K562 (cell line): ENCODE data around the gene MYL12A. TPM values are rescaled to one million over a fixed set of nuclear protein-coding genes. Genes with fewer than 3 reads are reported as not detected.

ENCODE experiments used
- CBX1 ChIP-seq: sonication (generic); IDR thresholded peaks from 2 replicates; pipeline ENCODE4 v1.6.1; 2016; ENCODE audit warnings: antibody characterized with exemption, low read depth, mild to moderate bottlenecking
- GATAD2A ChIP-seq: fragments of 450-650 bp; IDR thresholded peaks from 2 replicates; pipeline ENCODE4 v1.6.1; 2017
- NEUROD1 ChIP-seq: fragments of 150-350 bp; IDR thresholded peaks from 2 replicates; pipeline ENCODE4 v1.6.1; 2014; ENCODE audit warnings: borderline replicate concordance, low read length, low read depth; ENCODE audit not compliant: partially characterized antibody
- POLR2A ChIP-seq: fragments of 450-650 bp; conservative IDR thresholded peaks from 2 replicates; pipeline ENCODE4 v1.6.1; 2016
- POLR2AphosphoS2 ChIP-seq: IDR thresholded peaks from 2 replicates; pipeline ENCODE4 v1.6.1; 2012; ENCODE audit warnings: low read length, improper control_type of control experiment
- POLR2G ChIP-seq: fragments of 200-400 bp; formaldehyde crosslinking; IDR thresholded peaks from 2 replicates; pipeline ENCODE4 v1.6.1; 2017; ENCODE audit warnings: low read depth, mild to moderate bottlenecking, antibody characterized with exemption, low read length, moderate library complexity
- RCOR1 ChIP-seq, 2 experiments: IDR thresholded peaks; 2 replicates each; pipeline ENCODE4 v1.6.1; 2012; ENCODE audit warnings: low read depth in 2 of 2, low read length in 2 of 2, borderline replicate concordance in 1 of 2, improper control_type of control experiment in 1 of 2
- STAG1 ChIP-seq: sonication (generic); formaldehyde crosslinking; IDR thresholded peaks from 2 replicates; pipeline ENCODE4 v1.5.0; 2020; ENCODE audit warnings: missing genetic modification reagents, borderline replicate concordance
- SUPT5H ChIP-seq: fragments of 450-650 bp; IDR thresholded peaks from 2 replicates; pipeline ENCODE4 v1.6.1; 2016
- TEAD2 ChIP-seq: fragments of 450-650 bp; IDR thresholded peaks from 2 replicates; pipeline ENCODE4 v1.6.1; 2016; ENCODE audit warnings: missing genetic modification characterization, control low read depth, missing compliant biosample characterization
- ZFP30 ChIP-seq: fragments of 250-450 bp; sonication (Bioruptor Pico); IDR thresholded peaks from 2 replicates; pipeline ENCODE4 v1.8.0; 2022; ENCODE audit warnings: moderate library complexity, mild to moderate bottlenecking, inconsistent platforms, borderline replicate concordance
- ZNF134 ChIP-seq: fragments of 250-450 bp; sonication (Bioruptor Pico); conservative IDR thresholded peaks from 2 replicates; pipeline ENCODE4 v1.4.0; 2020
- polyA plus RNA-seq, 8 experiments: library from polyadenylated mRNA; depleted of rRNA in 4 of 8; stranded (reverse) in 5 of 8; unstranded in 3 of 8; fragments of >200 nt; fragmentation: Nextera tagmentation in 2 of 8; fragmentation: Illumina TruSeq in 1 of 8; extraction: Ambion mirVana in 2 of 8; extraction: Trizol in 1 of 8; gene quantifications; 2 replicates each; pipeline versions ENCODE4 v1.2.1 to v1.2.3, GENCODE V29; 2011 to 2014; ENCODE audit warnings: inconsistent platforms in 1 of 8, missing spikeins in 1 of 8
- total RNA-seq, 7 experiments: library from RNA; depleted of rRNA in 6 of 7; stranded (reverse); fragments of >200 nt in 6 of 7; fragmentation: Illumina TruSeq in 2 of 7; extraction: Trizol in 2 of 7; gene quantifications; 2 replicates each; pipeline versions ENCODE4 v1.2.1 to v1.2.3, GENCODE V29; 2011 to 2021; ENCODE audit warnings: low replicate concordance in 1 of 7
- TF ChIP-seq, protein P1 (sequence below), 2 experiments: fragments of 150-350 bp in 1 of 2; IDR thresholded peaks; 2 replicates each; pipeline ENCODE4 v1.6.1; 2012 to 2016; ENCODE audit warnings: low read depth in 2 of 2, low read length in 2 of 2, mild to moderate bottlenecking in 1 of 2, moderate library complexity in 1 of 2
- TF ChIP-seq, protein P2 (sequence below): sonication (generic); formaldehyde crosslinking; IDR thresholded peaks from 2 replicates; pipeline ENCODE4 v1.8.0; 2023; ENCODE audit warnings: missing genetic modification reagents, mild to moderate bottlenecking, borderline replicate concordance
- TF ChIP-seq, protein P3 (sequence below): fragments of 450-650 bp; formaldehyde crosslinking; IDR thresholded peaks from 2 replicates; pipeline ENCODE4 v1.4.0; 2022; ENCODE audit warnings: missing genetic modification characterization

The MYL12A gene
- total and polyA plus RNA-seq, 9 of the 15 experiments (the other 6 are each of a cell fraction or from before 2014, with no cell fraction given) = 308 to 1,031 (median 559) TPM

DNA sequence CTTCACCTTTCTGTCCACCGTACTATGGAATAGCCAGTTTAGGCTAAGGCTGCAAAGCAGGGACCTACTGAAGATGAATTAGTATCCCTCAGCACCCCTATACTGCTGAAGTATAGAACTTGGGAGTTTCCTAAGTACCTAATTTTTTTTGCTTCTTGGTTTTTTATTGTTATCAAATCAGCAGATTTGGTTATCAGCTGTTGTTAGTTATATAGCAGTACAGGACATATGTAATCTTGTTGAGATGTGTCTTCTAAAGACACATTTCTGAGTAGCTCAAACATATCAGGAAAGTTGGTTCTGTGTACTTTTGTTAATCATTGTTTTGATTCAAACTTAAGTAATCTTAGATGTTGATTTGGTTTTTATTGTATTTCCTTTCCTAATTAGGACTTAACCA lies 5.2 kb downstream of the MYL12A start (continued):
- TF ChIP-seq, protein P1, sequence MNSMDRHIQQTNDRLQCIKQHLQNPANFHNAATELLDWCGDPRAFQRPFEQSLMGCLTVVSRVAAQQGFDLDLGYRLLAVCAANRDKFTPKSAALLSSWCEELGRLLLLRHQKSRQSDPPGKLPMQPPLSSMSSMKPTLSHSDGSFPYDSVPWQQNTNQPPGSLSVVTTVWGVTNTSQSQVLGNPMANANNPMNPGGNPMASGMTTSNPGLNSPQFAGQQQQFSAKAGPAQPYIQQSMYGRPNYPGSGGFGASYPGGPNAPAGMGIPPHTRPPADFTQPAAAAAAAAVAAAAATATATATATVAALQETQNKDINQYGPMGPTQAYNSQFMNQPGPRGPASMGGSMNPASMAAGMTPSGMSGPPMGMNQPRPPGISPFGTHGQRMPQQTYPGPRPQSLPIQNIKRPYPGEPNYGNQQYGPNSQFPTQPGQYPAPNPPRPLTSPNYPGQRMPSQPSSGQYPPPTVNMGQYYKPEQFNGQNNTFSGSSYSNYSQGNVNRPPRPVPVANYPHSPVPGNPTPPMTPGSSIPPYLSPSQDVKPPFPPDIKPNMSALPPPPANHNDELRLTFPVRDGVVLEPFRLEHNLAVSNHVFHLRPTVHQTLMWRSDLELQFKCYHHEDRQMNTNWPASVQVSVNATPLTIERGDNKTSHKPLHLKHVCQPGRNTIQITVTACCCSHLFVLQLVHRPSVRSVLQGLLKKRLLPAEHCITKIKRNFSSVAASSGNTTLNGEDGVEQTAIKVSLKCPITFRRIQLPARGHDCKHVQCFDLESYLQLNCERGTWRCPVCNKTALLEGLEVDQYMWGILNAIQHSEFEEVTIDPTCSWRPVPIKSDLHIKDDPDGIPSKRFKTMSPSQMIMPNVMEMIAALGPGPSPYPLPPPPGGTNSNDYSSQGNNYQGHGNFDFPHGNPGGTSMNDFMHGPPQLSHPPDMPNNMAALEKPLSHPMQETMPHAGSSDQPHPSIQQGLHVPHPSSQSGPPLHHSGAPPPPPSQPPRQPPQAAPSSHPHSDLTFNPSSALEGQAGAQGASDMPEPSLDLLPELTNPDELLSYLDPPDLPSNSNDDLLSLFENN (IDR thresholded peaks at IDR 0.05; ENCODE audit: low read depth in 2 of 2, low read length in 2 of 2) = no peak
- no peak for TF ChIP-seq RCOR1 (IDR thresholded peaks at IDR 0.05; ENCODE audit: borderline replicate concordance in 1 of 2, low read depth in 2 of 2, low read length in 2 of 2)
- no peak for TF ChIP-seq ZFP30 (CRISPR knock-in tag)
- TF ChIP-seq STAG1 (CRISPR knock-in tag) = no peak
- TF ChIP-seq ZNF134 = no peak
- TF ChIP-seq CBX1 = no peak
- TF ChIP-seq POLR2G = no peak
- TF ChIP-seq, protein P2, sequence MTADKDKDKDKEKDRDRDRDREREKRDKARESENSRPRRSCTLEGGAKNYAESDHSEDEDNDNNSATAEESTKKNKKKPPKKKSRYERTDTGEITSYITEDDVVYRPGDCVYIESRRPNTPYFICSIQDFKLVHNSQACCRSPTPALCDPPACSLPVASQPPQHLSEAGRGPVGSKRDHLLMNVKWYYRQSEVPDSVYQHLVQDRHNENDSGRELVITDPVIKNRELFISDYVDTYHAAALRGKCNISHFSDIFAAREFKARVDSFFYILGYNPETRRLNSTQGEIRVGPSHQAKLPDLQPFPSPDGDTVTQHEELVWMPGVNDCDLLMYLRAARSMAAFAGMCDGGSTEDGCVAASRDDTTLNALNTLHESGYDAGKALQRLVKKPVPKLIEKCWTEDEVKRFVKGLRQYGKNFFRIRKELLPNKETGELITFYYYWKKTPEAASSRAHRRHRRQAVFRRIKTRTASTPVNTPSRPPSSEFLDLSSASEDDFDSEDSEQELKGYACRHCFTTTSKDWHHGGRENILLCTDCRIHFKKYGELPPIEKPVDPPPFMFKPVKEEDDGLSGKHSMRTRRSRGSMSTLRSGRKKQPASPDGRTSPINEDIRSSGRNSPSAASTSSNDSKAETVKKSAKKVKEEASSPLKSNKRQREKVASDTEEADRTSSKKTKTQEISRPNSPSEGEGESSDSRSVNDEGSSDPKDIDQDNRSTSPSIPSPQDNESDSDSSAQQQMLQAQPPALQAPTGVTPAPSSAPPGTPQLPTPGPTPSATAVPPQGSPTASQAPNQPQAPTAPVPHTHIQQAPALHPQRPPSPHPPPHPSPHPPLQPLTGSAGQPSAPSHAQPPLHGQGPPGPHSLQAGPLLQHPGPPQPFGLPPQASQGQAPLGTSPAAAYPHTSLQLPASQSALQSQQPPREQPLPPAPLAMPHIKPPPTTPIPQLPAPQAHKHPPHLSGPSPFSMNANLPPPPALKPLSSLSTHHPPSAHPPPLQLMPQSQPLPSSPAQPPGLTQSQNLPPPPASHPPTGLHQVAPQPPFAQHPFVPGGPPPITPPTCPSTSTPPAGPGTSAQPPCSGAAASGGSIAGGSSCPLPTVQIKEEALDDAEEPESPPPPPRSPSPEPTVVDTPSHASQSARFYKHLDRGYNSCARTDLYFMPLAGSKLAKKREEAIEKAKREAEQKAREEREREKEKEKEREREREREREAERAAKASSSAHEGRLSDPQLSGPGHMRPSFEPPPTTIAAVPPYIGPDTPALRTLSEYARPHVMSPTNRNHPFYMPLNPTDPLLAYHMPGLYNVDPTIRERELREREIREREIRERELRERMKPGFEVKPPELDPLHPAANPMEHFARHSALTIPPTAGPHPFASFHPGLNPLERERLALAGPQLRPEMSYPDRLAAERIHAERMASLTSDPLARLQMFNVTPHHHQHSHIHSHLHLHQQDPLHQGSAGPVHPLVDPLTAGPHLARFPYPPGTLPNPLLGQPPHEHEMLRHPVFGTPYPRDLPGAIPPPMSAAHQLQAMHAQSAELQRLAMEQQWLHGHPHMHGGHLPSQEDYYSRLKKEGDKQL (CRISPR knock-in tag) = no peak
- TF ChIP-seq, protein P3, sequence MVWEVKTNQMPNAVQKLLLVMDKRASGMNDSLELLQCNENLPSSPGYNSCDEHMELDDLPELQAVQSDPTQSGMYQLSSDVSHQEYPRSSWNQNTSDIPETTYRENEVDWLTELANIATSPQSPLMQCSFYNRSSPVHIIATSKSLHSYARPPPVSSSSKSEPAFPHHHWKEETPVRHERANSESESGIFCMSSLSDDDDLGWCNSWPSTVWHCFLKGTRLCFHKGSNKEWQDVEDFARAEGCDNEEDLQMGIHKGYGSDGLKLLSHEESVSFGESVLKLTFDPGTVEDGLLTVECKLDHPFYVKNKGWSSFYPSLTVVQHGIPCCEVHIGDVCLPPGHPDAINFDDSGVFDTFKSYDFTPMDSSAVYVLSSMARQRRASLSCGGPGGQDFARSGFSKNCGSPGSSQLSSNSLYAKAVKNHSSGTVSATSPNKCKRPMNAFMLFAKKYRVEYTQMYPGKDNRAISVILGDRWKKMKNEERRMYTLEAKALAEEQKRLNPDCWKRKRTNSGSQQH (CRISPR knock-in tag) = 0 out of 2 replicates have a peak, but pooled peaks have one; percentile 51
- TF ChIP-seq SUPT5H = peak; percentile 53
- TF ChIP-seq POLR2A = peak; percentile 43
- TF ChIP-seq NEUROD1 = no peak
- no peak for TF ChIP-seq GATAD2A
- TF ChIP-seq TEAD2 (tag) = no peak
- peak; percentile 75; the same call in 1 of the 2 replicates for TF ChIP-seq POLR2AphosphoS2
- TF ChIP-seq, all 486 proteins: peak for 6
